Measurements from ENCODE around the gene CCR7.
A peak's percentile ranks its signal among the peaks of the same experiment; 100 is the strongest.

Gene CCR7

GRCh38 chr17:40559954-40560591 is 5.2 kb downstream of the CCR7 start:
- H3K79me2 ChIP-seq (ENCODE audit: low read length) = no peaks in the 10 kb centered on the region
- peak overlapping the region; percentile 90 for H3K27ac ChIP-seq (ENCODE audit: low read length)
- H3K27me3 ChIP-seq (replicated peaks; ENCODE audit: insufficient read depth, low read length) = peaks cover 55% of the 10 kb centered on the region
- DNase-seq = peak; percentile 74
- H3F3A ChIP-seq (ENCODE audit: insufficient read depth, low read length) = peaks cover 21% of the 10 kb centered on the region
- peak overlapping the region; percentile 80 for H3K4me3 ChIP-seq (ENCODE audit: low read length)
- H3K4me1 ChIP-seq (ENCODE audit: low read length) = peaks cover 22% of the 10 kb centered on the region
- TF ChIP-seq, protein P1, sequence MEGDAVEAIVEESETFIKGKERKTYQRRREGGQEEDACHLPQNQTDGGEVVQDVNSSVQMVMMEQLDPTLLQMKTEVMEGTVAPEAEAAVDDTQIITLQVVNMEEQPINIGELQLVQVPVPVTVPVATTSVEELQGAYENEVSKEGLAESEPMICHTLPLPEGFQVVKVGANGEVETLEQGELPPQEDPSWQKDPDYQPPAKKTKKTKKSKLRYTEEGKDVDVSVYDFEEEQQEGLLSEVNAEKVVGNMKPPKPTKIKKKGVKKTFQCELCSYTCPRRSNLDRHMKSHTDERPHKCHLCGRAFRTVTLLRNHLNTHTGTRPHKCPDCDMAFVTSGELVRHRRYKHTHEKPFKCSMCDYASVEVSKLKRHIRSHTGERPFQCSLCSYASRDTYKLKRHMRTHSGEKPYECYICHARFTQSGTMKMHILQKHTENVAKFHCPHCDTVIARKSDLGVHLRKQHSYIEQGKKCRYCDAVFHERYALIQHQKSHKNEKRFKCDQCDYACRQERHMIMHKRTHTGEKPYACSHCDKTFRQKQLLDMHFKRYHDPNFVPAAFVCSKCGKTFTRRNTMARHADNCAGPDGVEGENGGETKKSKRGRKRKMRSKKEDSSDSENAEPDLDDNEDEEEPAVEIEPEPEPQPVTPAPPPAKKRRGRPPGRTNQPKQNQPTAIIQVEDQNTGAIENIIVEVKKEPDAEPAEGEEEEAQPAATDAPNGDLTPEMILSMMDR (IDR thresholded peaks at IDR 0.05; ENCODE audit: low read length) = peak; percentile 98
- TF ChIP-seq EZH2phosphoT487 (IDR thresholded peaks at IDR 0.05; ENCODE audit: low read length) (no peak), EZH2 (optimal IDR thresholded peaks at IDR 0.05; ENCODE audit: low read depth, low read length) (no peak)
- peak overlapping the region; percentile 100 for H3K4me2 ChIP-seq (ENCODE audit: low read depth, low read length)
- H2AFZ ChIP-seq (ENCODE audit: low read length) = peak overlapping the region; percentile 96
- no peaks in the 10 kb centered on the region for H3K9me2 ChIP-seq (replicated peaks; ENCODE audit: insufficient read depth, low read length)
- no peaks in the 10 kb centered on the region for H4K20me1 ChIP-seq (ENCODE audit: insufficient read depth, low read length)
- no peaks in the 10 kb centered on the region for H3K9me3 ChIP-seq (replicated peaks; ENCODE audit: insufficient read depth, low read length)
- H3K36me3 ChIP-seq (replicated peaks; ENCODE audit: insufficient read depth, low read length) = no peaks in the 10 kb centered on the region
- peak overlapping the region; percentile 75 for H3K9ac ChIP-seq (ENCODE audit: low read length)

DNA sequence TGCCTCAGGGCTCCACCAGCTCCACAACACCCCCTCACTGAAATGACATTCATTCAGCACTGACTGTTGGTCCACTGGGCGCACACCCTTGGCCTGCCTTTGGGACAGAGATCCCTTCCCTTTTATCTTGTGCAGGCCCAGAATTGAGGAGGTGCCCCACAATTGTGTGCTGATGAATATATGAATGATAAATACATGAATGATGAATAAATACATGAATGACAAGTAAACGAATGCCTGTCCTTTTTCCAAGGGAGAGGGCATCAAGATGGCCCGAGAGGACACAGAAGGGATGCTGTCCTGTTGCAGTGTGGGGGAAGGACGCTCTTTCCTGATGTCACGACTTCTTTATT is 5.7 kb downstream of the CCR7 start:
- no peak for DNase-seq
- H3K9me3 ChIP-seq (replicated peaks; ENCODE audit: insufficient read depth, low read length) = no peaks in the 10 kb centered on the region
- no peak overlapping the region for H2AFZ ChIP-seq (ENCODE audit: low read length)
- no peaks in the 10 kb centered on the region for H3K79me2 ChIP-seq (ENCODE audit: low read length)
- H3K27ac ChIP-seq (ENCODE audit: low read length) = no peak overlapping the region
- H3K9ac ChIP-seq (ENCODE audit: low read length) = no peak overlapping the region
- H3K27me3 ChIP-seq (replicated peaks; ENCODE audit: insufficient read depth, low read length) = peaks cover 54% of the 10 kb centered on the region
- H3K9me2 ChIP-seq (replicated peaks; ENCODE audit: insufficient read depth, low read length) = no peaks in the 10 kb centered on the region
- TF ChIP-seq EZH2phosphoT487 (IDR thresholded peaks at IDR 0.05; ENCODE audit: low read length) (no peak), EZH2 (optimal IDR thresholded peaks at IDR 0.05; ENCODE audit: low read depth, low read length) (no peak)
- TF ChIP-seq, protein P1 (IDR thresholded peaks at IDR 0.05; ENCODE audit: low read length) = no peak
- no peaks in the 10 kb centered on the region for H3K36me3 ChIP-seq (replicated peaks; ENCODE audit: insufficient read depth, low read length)
- peaks cover 26% of the 10 kb centered on the region for H3K4me1 ChIP-seq (ENCODE audit: low read length)
- no peak overlapping the region for H3K4me2 ChIP-seq (ENCODE audit: low read depth, low read length)
- H4K20me1 ChIP-seq (ENCODE audit: insufficient read depth, low read length) = no peaks in the 10 kb centered on the region
- peaks cover 21% of the 10 kb centered on the region for H3F3A ChIP-seq (ENCODE audit: insufficient read depth, low read length)
- H3K4me3 ChIP-seq (ENCODE audit: low read length) = no peak overlapping the region

DNA sequence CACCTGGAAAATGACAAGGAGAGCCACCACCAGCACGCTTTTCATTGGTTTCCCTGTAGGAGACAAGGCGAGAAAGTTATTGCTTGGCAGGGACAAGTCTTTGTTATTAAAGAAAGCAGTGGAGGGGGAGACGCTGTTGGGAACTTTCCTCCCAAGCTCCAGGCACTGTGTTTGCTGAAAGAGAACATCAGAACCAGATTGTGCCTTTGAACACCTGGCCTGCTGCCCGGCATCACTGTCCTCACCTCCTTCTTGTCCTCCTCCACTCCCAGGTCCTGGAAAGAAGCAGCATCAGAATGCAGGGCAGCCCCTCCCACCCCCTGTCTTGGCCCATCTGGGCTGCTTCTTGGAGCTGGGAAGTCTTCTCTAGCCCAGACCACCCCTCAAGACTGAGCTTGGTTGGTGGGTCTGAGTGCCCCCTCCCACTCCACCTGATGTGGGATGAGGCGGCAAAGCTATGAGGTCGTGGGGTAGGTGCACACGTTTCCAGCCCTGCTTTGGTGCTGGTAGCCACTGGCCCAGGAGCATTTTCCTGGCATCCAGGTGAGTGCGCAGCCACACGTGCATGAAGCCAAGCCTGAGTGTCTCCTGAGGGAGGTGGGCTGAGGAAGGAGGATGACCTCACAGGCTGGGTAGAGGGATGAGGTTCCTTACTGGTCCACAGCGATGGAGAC is 6.2 kb downstream of the CCR7 start:
- TF ChIP-seq EZH2phosphoT487 (IDR thresholded peaks at IDR 0.05; ENCODE audit: low read length) = no peak
- TF ChIP-seq, protein P1 (IDR thresholded peaks at IDR 0.05; ENCODE audit: low read length) = no peak
- no peak for TF ChIP-seq EZH2 (optimal IDR thresholded peaks at IDR 0.05; ENCODE audit: low read depth, low read length)
- Histone ChIP-seq H4K20me1 (ENCODE audit: insufficient read depth, low read length) (no peaks in the 10 kb centered on the region), H3K79me2 (ENCODE audit: low read length) (no peaks in the 10 kb centered on the region), H3K27ac (ENCODE audit: low read length) (no peak overlapping the region), H3K9ac (ENCODE audit: low read length) (no peak overlapping the region), H3K4me2 (ENCODE audit: low read depth, low read length) (no peak overlapping the region), H3F3A (ENCODE audit: insufficient read depth, low read length) (peaks cover 21% of the 10 kb centered on the region), H3K27me3 (replicated peaks; ENCODE audit: insufficient read depth, low read length) (peaks cover 50% of the 10 kb centered on the region), H3K4me3 (ENCODE audit: low read length) (no peak overlapping the region), H3K9me3 (replicated peaks; ENCODE audit: insufficient read depth, low read length) (no peaks in the 10 kb centered on the region), H3K9me2 (replicated peaks; ENCODE audit: insufficient read depth, low read length) (no peaks in the 10 kb centered on the region), H3K36me3 (replicated peaks; ENCODE audit: insufficient read depth, low read length) (no peaks in the 10 kb centered on the region), H2AFZ (ENCODE audit: low read length) (no peak overlapping the region), H3K4me1 (ENCODE audit: low read length) (peaks cover 31% of the 10 kb centered on the region)
- DNase-seq = no peak
